GM21423 (cell line): ENCODE data around the gene ITGA11.
"Not testable (repeated sequence)": the region's sequence is repeated elsewhere in the genome, so short reads cannot be mapped to it uniquely, and the experiment has no call there.

Experiments
- ATAC-seq: cut with Tn5 transposase; IDR thresholded peaks from one replicate; pipeline ENCODE4 v1.9.1; 2021; ENCODE audit warnings: mild to moderate bottlenecking, moderate library complexity; ENCODE audit not compliant: unreplicated experiment

Gene ITGA11

GRCh38 chr15:68424754-68425390, 7.1 kb downstream of the ITGA11 start:
- ATAC-seq = no peak

- no peak for ATAC-seq
These were observed 8.3 kb downstream of the ITGA11 start for GRCh38 chr15:68423359-68424296.

GRCh38 chr15:68422403-68423145, 9.4 kb downstream of the ITGA11 start:
- not testable (repeated sequence) for ATAC-seq

DNA sequence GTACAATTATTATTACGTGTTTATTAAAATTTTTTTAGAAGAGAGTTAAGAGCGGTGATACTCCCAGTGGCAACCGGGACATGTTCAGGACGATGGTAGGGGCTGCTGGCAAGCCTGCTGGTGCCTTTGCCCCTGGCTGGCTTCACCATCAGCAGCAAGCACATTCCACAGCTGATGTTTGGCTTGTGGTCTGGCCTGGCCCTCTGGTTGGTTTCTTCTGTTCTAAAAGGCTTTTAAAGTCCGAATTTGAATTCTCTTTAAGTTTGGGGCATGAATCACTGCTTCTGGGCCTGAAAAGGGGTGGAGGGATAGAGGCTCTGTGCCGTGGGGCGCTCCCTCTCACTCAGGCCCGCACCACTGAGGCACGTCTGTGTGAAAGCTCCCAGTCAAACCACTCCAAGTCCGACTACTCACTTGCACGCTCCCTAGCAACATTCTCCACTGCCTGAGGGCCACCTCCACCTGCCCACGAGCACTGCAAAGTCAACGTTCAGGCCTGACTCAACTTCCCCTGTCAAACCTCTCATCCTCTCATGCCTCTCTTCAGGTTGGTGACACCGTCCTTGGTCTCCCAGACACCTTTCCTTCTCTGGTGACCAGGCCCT, 10.1 kb downstream of the ITGA11 start:
- no peak for ATAC-seq

DNA sequence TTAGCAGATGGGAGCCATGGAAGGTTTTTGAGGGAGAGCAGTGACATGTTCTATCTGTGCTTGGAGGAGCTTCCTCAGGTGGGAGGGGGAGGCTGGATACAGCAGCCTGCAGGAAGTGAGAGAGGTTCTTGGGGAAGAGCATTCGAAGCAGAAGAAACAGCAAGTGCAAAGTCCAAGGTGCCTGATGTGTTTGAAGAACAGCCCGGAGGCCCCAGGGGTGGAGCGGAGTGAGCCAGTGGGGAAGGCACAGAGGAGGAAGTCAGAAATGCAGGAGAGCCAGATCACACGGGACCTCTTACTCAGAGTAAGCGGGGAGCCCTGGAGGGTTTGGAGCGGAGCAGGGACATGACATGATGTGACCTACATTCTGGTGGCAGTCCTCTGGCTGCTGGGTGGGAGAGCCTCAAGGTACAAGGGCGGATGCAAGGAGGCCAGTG, 10.8 kb downstream of the ITGA11 start:
- no peak for ATAC-seq

- ATAC-seq = no peak
These were observed 11.7 kb downstream of the ITGA11 start for GRCh38 chr15:68420186-68420684.

GRCh38 chr15:68419301-68420175, 12.4 kb downstream of the ITGA11 start:
- ATAC-seq = no peak

DNA sequence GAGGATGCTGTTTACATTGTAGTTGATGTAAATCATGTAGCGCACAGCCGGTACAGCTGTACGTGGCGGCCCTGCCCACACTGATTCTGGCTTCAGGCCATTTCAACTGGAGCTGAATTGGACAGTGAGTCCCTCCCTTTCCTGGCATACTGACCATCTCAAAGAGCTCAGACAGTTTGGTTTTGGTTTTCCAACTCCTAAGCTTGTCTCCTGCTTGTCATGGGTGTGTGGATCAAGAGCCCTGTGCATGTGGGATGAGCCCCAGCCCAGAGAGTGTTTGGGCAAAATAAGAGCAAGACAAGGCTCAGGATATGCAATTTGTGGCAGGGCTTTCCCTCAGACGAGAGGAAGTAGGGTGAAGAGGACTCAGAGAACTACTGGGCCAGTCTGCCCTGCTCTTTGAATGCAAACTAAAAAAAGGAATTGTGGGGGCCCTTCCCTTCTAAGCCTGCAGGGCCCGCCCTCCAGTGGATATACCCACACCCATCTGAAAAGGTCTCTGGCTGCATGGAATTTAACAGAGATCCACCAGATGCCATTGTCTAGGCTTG, 13.3 kb downstream of the ITGA11 start:
- no peak for ATAC-seq

DNA sequence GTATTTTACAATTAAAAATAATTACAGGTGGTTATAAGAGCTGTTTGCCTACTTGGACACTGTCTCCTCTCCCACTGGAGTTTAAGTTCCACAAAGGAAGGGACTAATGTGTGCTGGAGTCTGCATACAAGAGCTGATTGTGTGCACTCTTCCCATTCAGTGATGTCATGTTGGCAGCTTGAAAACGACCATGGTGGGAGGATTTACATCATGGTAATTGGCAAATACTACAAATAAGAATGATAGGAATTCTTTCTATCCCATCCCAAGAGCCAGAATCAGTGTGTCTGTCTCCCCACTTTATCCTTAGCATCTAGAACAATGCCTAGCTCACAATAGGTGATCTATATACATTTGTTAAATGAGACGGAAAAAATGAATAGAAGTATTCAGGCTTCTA, 14.1 kb downstream of the ITGA11 start:
- ATAC-seq = no peak

DNA sequence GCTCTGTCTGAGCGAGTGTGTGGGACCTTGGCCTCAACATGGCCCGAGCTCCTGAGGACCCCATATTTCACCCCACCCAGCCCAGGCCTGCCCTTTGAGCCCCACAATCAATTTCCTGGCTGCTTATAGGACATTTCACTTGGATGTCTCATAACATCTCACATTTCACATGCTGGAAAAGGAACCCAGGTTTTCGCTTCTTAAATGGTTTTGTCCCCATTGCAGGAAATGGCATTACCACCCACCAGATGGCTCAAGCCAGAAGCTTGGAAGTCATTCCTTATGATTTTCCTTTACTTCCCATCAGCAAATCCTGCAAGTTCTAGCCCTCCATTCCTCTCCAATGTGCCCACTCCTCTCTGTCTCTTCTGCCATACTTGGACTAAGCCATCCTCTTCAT, 14.9 kb downstream of the ITGA11 start:
- ATAC-seq = no peak

DNA sequence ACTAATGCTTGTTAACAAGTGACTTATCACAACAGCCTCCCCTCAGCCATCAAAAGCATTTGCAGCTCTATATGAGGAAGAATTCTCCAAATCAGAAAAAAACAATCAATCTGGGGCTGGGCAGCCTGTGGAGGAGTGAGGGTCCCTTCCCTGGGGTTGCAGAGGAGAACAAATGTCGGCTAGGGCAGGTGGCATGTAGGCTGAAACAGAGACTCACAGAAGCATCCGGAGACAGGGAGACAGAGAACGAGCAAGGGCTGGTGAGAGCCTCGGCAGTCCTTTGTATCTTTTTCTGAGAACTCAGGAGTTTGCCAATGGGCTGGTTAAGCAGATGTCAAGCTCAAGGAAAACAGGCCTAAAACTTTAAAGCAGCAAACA, 15.8 kb downstream of the ITGA11 start:
- ATAC-seq = no peak

DNA sequence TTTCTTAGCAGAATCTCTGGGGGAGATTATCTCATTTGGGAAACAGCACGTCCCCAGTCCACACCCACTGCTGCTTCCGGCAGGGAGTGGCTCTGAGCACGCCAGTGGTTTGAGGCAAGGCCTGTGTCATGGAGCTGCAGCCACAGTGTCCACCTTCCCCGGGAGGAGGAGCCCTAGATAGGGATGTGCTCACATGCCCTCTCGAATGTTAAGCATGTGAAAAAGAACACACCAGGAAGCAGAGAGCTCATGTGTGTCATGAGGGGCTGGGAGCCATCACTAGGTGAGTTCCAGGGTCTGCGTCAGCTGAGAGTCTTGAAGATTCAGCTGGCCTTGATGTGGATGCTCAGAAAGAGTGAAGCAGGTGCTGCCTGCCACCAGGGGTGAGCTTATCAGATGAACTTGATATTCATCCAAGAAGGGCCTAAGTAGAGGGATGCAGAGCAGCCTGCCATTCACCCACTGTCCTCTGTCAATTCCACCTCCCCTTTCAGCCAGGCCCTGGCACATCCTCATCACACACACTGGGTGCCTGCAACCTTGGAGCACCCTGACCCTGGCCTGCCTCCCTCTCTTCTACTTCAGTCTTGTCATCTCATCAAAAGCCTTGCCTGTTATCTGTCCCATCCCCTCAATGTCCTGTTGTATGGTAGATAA, 16.3 kb downstream of the ITGA11 start:
- ATAC-seq = no peak

DNA sequence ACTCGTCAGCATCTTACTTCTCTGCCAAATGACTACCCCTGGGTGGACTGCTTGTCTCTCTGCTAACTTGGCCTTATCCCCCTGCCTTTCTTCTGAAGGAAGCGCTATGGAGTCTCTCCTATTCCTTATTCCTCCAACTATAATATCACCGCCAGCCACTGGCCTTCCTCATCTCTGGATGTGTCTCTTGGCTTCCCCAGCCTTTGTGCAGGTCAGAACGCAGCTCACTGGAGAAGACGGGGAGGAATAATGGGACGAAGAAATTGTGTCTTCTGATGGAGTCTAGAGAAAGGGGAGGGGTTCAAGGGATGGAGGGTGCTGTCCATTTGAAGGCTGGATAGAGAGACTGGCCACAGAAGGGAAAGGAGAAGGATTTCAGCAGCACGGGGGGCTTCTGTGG, 16.9 kb downstream of the ITGA11 start:
- no peak for ATAC-seq

- no peak for ATAC-seq
These were observed 17.4 kb downstream of the ITGA11 start for GRCh38 chr15:68414591-68414990.

- no peak for ATAC-seq
These were observed 17.8 kb downstream of the ITGA11 start for GRCh38 chr15:68414206-68414555.

DNA sequence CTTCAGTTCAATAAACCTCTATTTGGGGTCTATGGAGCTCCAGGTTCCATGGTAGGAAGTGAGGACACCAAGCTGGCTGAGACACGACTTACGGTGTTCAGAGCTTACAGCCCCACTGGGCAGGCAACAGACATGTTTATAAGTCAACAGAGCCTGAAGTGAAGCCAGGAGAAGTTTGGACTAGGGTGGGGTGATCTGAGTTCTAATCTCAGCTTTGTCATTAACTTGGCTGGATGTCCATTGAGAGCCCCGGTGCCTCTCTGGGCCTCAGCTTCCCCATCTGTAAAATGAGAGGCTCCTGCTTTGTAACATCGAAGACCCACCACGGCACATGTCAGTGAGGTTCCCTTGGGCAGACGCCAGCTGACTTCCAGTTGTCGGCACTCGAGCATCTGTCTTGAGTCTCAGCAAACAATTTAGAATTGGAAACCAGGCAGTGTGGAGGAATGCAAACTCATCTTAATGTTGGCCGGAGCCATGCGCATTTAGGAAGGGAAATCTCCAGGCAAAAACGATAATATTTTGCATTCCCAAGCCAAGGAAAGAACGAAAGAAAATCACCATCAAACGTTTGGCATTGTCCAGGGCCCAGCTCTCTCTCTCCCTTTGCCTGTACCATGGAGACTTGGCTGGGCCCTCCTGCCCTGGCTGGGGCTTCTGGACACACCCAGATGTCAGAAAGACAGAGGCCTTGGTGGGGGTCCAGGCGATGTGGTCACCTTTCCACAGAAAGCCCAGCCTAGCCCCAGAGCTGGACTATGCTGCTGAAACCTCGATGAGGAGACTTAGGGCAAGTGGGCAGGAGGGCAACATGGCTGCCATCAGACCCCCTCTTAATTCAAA, 18.4 kb downstream of the ITGA11 start:
- ATAC-seq = no peak

- ATAC-seq = no peak
These were observed 19.7 kb downstream of the ITGA11 start for GRCh38 chr15:68412218-68412617.

- ATAC-seq = no peak
These were observed 20.2 kb downstream of the ITGA11 start for GRCh38 chr15:68411735-68412134.

GRCh38 chr15:68411343-68411675, 20.7 kb downstream of the ITGA11 start:
- no peak for ATAC-seq
